Activated B cell treated with CpG ODN at 0.5 μM for 24 hours (primary cell): ENCODE data around the gene MLIP. TPM values are rescaled to one million over a fixed set of nuclear protein-coding genes. Genes with fewer than 3 reads are reported as not detected.

ENCODE experiments used
- ATAC-seq: fragments of 200-7000 bp; cut with Tn5 transposase; one replicate; pipeline ENCODE4 v1.10.0; 2021; ENCODE audit warnings: low read depth, mild to moderate bottlenecking, moderate library complexity
- CTCF ChIA-PET: fragments of 350-600 bp; sonication (Branson Sonifier 250); formaldehyde crosslinking; loops from one replicate; lab custom pipeline; 2021; ENCODE audit warnings: antibody characterized with exemption; lab: Charles Lee
- POLR2A ChIA-PET: fragments of 350-600 bp; sonication (Branson Sonifier 250); formaldehyde crosslinking; loops from one replicate; lab custom pipeline; 2021; ENCODE audit warnings: antibody characterized with exemption; lab: Charles Lee
- DNase-seq: peaks from one replicate; pipeline ENCODE4 v3.0.0; 2022
- H3K27ac Mint-ChIP-seq: one replicate; pipeline ENCODE4 v1.8.0; 2020; ENCODE audit warnings: mixed read lengths
- H3K27me3 Mint-ChIP-seq: one replicate; pipeline ENCODE4 v1.8.0; 2021; ENCODE audit warnings: mixed read lengths
- H3K36me3 Mint-ChIP-seq: one replicate; pipeline ENCODE4 v1.8.0; 2021; ENCODE audit warnings: low read depth, mixed read lengths
- H3K4me1 Mint-ChIP-seq: one replicate; pipeline ENCODE4 v1.8.0; 2021; ENCODE audit warnings: mixed read lengths
- H3K4me3 Mint-ChIP-seq: one replicate; pipeline ENCODE4 v1.8.0; 2020; ENCODE audit warnings: mild to moderate bottlenecking, mixed read lengths
- H3K9me3 Mint-ChIP-seq: one replicate; pipeline ENCODE4 v1.8.0; 2020; ENCODE audit warnings: mixed read lengths
- intact Hi-C: fragments of 100-400 bp; cut with micrococcal nuclease; formaldehyde crosslinking; loops from one replicate; pipeline ENCODE4 v1.15.1; 2024
- total RNA-seq: library from RNA; stranded (reverse); gene quantifications from 2 replicates; pipeline ENCODE4 v1.2.3, GENCODE V29; 2022
- TF ChIP-seq, protein P1 (sequence below): fragments of 200-600 bp; IDR thresholded peaks from one replicate; pipeline ENCODE4 v1.8.0; 2022; ENCODE audit warnings: antibody characterized with exemption, mild to moderate bottlenecking

Gene MLIP
- total RNA-seq, 1 donor from 2014 or later = not detected

DNA sequence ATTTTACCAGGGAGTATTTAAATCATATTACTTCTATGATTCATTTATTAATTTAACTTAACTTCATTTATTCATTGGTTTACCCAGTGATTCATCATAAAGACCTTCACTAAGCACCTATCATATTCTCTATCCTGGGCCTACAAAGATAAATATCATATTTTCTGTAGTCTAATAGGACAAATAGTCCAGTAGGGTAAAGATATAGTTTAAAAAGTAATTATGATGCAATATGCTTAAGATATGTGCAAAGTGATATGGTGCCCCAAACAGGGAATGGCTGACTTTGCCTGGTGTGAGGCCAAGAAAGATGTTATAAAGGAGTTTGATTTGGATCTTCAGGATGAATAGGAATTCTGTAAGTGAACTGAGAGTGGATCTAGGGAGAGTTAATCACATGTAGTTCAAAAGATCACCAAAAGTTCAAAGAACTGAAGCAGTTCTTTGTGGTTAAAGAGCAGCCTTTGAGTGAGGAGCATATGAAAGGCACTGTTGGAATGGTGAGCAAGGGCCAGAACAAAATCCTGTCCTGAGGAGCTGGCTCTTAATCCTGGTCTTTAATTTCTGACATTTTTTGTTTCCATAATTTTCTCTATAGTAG lies 45.5 kb downstream of the MLIP start:
- Mint-ChIP-seq H3K9me3 (no peaks in the 10 kb centered on the region), H3K36me3 (no peaks in the 10 kb centered on the region), H3K4me1 (no peaks in the 10 kb centered on the region), H3K4me3 (no peak overlapping the region), H3K27ac (no peak overlapping the region), H3K27me3 (no peaks in the 10 kb centered on the region)
- DNase-seq = no peak
- ChIA-PET POLR2A (no interaction called here), CTCF (no interaction called here)
- no peak for ATAC-seq
- intact Hi-C loops = no loop called here
- TF ChIP-seq, protein P1, sequence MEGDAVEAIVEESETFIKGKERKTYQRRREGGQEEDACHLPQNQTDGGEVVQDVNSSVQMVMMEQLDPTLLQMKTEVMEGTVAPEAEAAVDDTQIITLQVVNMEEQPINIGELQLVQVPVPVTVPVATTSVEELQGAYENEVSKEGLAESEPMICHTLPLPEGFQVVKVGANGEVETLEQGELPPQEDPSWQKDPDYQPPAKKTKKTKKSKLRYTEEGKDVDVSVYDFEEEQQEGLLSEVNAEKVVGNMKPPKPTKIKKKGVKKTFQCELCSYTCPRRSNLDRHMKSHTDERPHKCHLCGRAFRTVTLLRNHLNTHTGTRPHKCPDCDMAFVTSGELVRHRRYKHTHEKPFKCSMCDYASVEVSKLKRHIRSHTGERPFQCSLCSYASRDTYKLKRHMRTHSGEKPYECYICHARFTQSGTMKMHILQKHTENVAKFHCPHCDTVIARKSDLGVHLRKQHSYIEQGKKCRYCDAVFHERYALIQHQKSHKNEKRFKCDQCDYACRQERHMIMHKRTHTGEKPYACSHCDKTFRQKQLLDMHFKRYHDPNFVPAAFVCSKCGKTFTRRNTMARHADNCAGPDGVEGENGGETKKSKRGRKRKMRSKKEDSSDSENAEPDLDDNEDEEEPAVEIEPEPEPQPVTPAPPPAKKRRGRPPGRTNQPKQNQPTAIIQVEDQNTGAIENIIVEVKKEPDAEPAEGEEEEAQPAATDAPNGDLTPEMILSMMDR = no peak

DNA sequence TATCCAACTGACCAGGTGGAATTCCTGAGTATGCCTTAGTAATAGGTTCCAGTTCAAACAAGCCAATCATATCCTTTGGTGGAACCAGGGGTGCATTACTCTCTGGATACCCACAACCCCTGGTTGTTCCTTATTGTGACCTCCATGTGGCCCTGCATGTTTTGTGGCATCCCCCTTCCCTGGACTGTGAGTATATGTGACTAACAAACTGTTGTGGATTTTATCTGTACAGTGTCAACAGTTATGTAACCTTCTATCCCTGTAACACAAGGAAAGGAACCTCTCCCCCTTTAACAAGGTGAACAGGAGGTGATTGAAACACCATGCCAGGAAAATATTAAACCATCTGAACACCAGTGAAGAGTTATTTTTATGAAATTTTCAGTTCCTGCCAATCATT lies 46.2 kb downstream of the MLIP start:
- ATAC-seq (no peak), DNase-seq (no peak)
- CTCF ChIA-PET = no interaction called here
- Mint-ChIP-seq H3K4me3 (no peak overlapping the region), H3K36me3 (no peaks in the 10 kb centered on the region), H3K4me1 (no peaks in the 10 kb centered on the region), H3K27ac (no peak overlapping the region), H3K9me3 (no peaks in the 10 kb centered on the region), H3K27me3 (no peaks in the 10 kb centered on the region)
- POLR2A ChIA-PET = no interaction called here
- intact Hi-C loops = no loop called here
- TF ChIP-seq, protein P1 = no peak

DNA sequence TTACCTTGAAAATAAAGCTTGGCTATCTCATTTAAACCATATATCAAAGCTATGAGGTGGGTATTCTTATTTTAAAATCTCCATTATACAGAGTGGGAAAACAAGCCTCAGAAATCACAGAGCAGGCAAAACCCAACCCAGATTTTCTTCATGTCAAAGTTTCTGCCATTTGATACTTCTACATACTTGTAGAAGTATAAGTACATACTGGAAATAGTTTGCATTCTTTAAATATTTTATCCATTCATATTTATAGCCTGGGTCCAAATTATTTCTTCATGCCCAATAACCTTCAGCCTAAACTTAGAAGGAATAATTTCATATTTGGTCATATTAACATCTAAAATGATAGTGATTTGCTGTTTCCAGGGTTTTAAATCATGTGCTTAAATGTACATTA lies 61.8 kb downstream of the MLIP start:
- peaks cover 7% of the 10 kb centered on the region for H3K9me3 Mint-ChIP-seq
- ChIA-PET CTCF (no interaction called here), POLR2A (no interaction called here)
- H3K4me3 Mint-ChIP-seq = no peak overlapping the region
- TF ChIP-seq, protein P1 = no peak
- H3K27me3 Mint-ChIP-seq = no peaks in the 10 kb centered on the region
- no peak for DNase-seq
- H3K36me3 Mint-ChIP-seq = no peaks in the 10 kb centered on the region
- no peak for ATAC-seq
- no peak overlapping the region for H3K27ac Mint-ChIP-seq
- no peaks in the 10 kb centered on the region for H3K4me1 Mint-ChIP-seq
- intact Hi-C loops = no loop called here

DNA sequence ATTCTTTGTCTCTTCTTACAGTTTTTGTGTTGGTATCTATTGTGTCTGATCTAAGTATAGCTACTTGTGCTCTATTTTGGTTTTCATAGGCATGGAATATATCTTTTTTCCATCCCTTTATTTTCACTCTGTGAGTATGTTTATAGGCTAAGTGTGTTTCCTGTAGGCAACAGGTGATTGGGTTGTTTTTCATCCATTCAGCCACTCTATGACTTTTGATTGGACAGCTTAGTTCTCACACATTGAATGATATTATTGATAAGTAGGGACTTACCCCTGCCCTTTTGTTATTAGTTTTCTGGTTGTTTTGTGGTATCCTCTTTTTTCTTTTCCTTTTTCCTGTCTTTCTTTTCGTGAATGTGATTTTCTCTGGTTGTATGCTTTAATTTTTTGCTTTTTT lies 67.9 kb downstream of the MLIP start:
- TF ChIP-seq, protein P1 = no peak
- POLR2A ChIA-PET = no interaction called here
- H3K4me1 Mint-ChIP-seq = no peaks in the 10 kb centered on the region
- CTCF ChIA-PET = no interaction called here
- no peak overlapping the region for H3K4me3 Mint-ChIP-seq
- intact Hi-C loops = no loop called here
- H3K27me3 Mint-ChIP-seq = no peaks in the 10 kb centered on the region
- H3K9me3 Mint-ChIP-seq = peaks cover 5% of the 10 kb centered on the region
- no peaks in the 10 kb centered on the region for H3K36me3 Mint-ChIP-seq
- no peak for DNase-seq
- no peak for ATAC-seq
- H3K27ac Mint-ChIP-seq = no peak overlapping the region

DNA sequence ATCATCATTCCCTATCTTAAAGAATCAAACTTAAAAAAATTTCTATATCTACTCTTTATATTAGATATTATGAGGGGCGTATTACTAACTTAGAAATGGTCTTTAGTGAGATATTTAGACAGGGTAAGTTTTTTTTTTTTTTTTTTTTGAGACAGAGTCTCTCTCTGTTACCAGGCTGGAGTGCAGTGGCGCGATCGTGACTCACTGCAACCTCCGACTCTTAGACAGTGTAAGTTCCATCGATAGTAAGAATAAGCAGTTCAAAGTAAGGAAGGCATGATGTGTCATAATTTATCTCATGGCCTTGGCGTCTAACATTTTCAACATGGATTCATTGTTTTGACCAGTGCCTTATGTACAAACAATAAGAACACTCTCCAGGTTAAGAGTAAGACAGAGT lies 72.4 kb downstream of the MLIP start:
- intact Hi-C loops = no loop called here
- POLR2A ChIA-PET = no interaction called here
- DNase-seq = no peak
- Mint-ChIP-seq H3K4me1 (no peaks in the 10 kb centered on the region), H3K27ac (no peak overlapping the region), H3K36me3 (no peaks in the 10 kb centered on the region), H3K4me3 (no peak overlapping the region), H3K9me3 (no peaks in the 10 kb centered on the region), H3K27me3 (no peaks in the 10 kb centered on the region)
- CTCF ChIA-PET = no interaction called here
- TF ChIP-seq, protein P1 = no peak
- ATAC-seq = no peak
